NB4 (cell line): ENCODE measurements around the gene FABP3.
"Not testable (repeated sequence)": the region's sequence is repeated elsewhere in the genome, so short reads cannot be mapped to it uniquely, and the experiment has no call there.

Experiments
- DNase-seq: peaks from one replicate; pipeline ENCODE4 v3.0.0; 2010; ENCODE audit warnings: low read depth
- H3K4me3 ChIP-seq: one replicate; pipeline ENCODE4 v1.5.1; 2011; ENCODE audit warnings: mild to moderate bottlenecking, low read depth, low read length, moderate library complexity
- MYC ChIP-seq: IDR thresholded peaks from 2 replicates; pipeline ENCODE4 v1.6.1; 2011; ENCODE audit warnings: low read depth, low read length
- POLR2A ChIP-seq: IDR thresholded peaks from 2 replicates; pipeline ENCODE4 v1.6.1; 2011; ENCODE audit warnings: mild to moderate bottlenecking; ENCODE audit not compliant: insufficient read length; ENCODE audit errors: extremely low read depth
- TF ChIP-seq, protein P1 (sequence below): IDR thresholded peaks from one replicate; pipeline ENCODE4 v1.5.1; 2012; ENCODE audit warnings: low read depth, low read length
- TF ChIP-seq, protein P2 (sequence below): IDR thresholded peaks from 2 replicates; pipeline ENCODE4 v1.6.1; 2011; ENCODE audit warnings: low read depth, low read length

FABP3 gene

DNA sequence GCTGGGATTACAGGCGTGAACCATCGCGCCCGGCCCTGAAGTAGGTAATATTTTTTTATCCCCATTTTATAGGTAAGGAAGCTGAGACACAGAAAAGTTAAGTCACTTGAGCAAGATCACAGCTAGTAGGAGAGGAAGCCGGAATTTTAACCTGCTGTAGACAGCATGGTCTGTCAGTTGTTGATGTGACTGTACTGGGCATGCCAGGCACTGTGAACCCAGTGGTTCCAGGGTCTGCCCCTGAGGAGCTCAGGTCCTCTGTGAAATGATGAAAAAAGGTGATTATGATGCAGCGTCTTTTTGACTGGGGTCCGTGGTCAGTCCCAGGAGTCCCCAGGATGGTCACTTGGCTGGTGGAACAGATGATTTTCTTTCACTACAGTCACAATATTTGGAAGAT lies 16.7 kb upstream of the FABP3 start:
- TF ChIP-seq, protein P1, sequence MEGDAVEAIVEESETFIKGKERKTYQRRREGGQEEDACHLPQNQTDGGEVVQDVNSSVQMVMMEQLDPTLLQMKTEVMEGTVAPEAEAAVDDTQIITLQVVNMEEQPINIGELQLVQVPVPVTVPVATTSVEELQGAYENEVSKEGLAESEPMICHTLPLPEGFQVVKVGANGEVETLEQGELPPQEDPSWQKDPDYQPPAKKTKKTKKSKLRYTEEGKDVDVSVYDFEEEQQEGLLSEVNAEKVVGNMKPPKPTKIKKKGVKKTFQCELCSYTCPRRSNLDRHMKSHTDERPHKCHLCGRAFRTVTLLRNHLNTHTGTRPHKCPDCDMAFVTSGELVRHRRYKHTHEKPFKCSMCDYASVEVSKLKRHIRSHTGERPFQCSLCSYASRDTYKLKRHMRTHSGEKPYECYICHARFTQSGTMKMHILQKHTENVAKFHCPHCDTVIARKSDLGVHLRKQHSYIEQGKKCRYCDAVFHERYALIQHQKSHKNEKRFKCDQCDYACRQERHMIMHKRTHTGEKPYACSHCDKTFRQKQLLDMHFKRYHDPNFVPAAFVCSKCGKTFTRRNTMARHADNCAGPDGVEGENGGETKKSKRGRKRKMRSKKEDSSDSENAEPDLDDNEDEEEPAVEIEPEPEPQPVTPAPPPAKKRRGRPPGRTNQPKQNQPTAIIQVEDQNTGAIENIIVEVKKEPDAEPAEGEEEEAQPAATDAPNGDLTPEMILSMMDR = no peak
- TF ChIP-seq POLR2A (no peak), MYC (no peak)
- TF ChIP-seq, protein P2, sequence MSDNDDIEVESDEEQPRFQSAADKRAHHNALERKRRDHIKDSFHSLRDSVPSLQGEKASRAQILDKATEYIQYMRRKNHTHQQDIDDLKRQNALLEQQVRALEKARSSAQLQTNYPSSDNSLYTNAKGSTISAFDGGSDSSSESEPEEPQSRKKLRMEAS = no peak
- DNase-seq = no peak
- H3K4me3 ChIP-seq = no peak overlapping the region

DNA sequence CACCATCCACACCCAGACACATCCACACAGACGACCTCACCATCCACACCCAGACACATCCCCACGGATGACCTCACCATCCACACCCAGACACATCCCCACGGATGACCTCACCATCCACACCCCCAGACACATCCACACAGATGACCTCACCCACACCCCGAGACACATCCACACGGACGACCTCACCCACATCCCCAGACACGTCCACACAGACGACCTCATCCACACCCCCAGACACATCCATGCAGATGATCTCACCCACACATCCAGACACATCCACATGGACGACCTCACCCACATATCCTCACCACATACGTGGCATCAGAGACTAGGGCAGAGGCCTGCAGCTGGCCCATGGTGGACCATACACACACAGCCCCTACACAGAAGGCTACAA lies 14.7 kb upstream of the FABP3 start:
- no peak overlapping the region for H3K4me3 ChIP-seq
- no peak for DNase-seq
- no peak for TF ChIP-seq POLR2A

DNA sequence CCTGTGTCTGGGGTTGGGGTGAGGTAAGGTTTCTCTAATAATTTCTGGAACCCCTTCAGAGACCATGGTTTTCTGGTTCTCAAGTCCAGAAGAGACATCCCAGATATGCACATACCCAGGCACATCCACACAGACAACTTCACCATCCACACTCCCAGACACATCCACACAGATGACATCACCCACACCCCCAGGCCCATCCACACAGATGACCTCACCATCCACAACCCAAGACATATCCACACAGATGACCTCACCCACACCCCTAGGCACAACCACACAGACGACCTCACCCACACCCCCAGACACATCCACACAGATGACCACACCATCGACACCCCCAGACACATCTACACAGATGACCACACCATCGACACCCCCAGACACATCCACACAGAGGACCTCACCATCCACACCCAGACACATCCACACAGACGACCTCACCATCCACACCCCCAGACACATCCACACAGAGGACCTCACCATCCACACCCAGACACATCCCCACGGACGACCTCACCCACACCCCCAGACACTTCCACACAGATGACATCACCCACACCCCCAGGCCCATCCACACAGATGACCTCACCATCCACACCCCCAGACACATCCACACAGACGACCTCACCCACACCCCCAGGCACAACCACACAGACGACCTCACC lies 13.8 kb upstream of the FABP3 start:
- not testable (repeated sequence) for DNase-seq, H3K4me3 ChIP-seq

DNA sequence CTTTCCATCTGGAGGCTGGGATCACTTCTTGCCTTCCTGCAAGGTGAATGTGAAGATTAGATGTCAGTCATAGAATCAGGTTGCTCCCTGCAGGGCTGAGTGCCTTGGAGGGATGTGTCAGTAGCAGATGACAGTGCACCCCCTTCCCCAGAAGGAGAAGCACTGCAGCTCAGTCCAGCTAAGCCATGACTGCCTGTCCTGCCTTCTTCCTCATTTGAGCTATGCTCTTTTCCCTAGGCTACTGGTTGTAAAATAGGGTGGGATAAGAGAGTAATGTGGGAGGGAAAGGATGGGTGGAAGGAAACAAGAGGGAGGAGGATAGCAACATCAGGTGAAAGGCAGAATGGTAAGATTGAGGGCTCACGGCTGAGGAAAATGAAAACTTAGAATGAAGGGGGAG lies 11.1 kb upstream of the FABP3 start:
- H3K4me3 ChIP-seq = no peak overlapping the region
- TF ChIP-seq POLR2A = no peak
- TF ChIP-seq MYC = no peak
- TF ChIP-seq, protein P1 = no peak
- TF ChIP-seq, protein P2 = no peak
- peak; percentile 29 for DNase-seq

DNA sequence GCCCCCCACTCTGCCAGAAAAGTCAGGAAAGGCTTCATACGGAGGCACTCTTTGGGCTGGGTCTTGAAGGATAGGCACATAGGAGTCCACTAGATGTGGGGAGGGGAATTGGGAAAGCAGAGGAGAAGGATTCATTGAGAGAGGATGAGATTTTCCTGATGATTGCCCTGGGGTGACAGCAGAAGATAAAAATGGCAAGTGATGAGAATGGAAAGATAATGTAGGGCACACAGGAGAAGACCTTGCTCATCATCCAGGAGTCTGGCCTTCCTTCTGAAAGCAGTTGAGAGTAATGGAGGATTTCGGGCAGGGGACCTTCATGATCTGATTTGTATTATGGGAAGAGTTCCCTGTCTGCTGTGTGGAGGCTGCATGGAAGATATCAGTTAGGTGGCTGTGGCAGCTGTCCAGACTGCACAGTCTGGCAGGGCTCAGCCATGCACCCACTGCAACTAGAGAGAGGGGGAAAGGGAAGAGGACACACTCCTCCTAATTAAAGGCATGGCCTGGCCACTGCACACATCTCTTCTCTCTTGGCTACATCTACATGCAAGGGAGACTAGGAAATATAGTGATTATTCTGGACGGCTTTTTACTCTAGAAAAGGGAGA lies 9.6 kb upstream of the FABP3 start:
- H3K4me3 ChIP-seq = no peak overlapping the region
- DNase-seq = no peak
- TF ChIP-seq MYC (no peak), POLR2A (no peak)
- TF ChIP-seq, protein P2 = no peak
- TF ChIP-seq, protein P1 = no peak

DNA sequence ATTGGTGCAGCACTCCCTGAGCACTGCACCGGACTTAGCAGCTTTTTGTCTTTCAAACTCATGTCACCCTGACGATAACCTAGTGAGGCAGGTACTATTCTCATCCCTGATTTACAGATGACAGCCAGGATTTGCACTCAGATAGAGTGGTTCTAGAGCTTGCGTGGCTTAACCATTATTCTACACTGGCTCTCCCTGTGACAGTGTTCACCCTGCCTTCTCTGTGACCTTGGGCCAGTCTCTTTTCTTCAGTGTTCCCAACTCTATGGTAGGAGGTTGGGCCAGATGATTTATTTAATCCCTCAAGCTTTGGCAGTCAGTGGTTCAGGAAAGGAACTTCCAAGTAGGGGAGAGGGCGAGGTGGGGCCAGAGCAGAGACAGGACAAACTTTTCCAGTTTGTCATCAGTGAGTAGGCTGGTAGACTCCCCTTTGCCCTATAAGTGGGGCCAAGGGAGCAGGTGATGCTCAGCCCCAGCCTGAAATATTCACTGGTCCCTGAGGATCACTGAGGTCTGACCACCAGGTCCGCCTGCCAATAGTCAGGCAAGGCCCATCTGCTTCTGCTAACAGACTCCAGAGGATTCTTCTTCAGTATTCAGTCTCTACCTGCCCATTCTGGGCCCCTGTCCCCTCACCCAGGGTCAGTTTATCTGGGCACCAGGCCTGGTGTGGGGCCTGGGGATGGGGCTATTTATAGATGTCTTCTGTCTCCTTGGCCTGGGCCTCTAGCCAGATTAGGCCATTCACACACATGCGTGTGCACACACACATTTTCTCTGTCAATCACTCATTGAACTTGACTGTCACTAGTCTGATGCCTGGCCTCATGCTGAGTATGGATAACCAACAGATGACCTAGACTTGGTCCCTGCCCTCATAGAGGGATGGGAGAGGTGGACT lies 8.8 kb upstream of the FABP3 start:
- TF ChIP-seq, protein P2 = no peak
- no peak for TF ChIP-seq MYC
- TF ChIP-seq POLR2A = no peak
- TF ChIP-seq, protein P1 = no peak
- no peak overlapping the region for H3K4me3 ChIP-seq
- no peak for DNase-seq
